Naive thymus-derived CD4-positive, alpha-beta T cell (primary cell): Measurements from ENCODE around the gene DYNLRB1. TPM values are rescaled to one million over a fixed set of nuclear protein-coding genes. Genes with fewer than 3 reads are reported as not detected.
A peak's percentile ranks its signal among the peaks of the same experiment; 100 is the strongest.

Experiments used
- ATAC-seq: fragments of 150-1000 bp; cut with Tn5 transposase; 2 replicates; pipeline ENCODE4 v1.10.0; 2021; ENCODE audit warnings: mild to moderate bottlenecking, moderate library complexity
- CTCF ChIA-PET: fragments of 350-600 bp; sonication (Branson Sonifier 250); formaldehyde crosslinking; loops from one replicate; lab custom pipeline; 2021; ENCODE audit warnings: antibody characterized with exemption; lab: Charles Lee
- POLR2A ChIA-PET: fragments of 350-600 bp; sonication (Branson Sonifier 250); formaldehyde crosslinking; loops from one replicate; lab custom pipeline; 2021; ENCODE audit warnings: antibody characterized with exemption, inconsistent platforms; lab: Charles Lee
- DNase-seq, 9 donors: peaks; one replicate each; pipeline versions ENCODE4 v3.0.0 to v3.0.0-alpha.2; 2020 to 2022; ENCODE audit warnings: mixed read lengths in 1 of 9
- H3K27ac ChIP-seq: one replicate; pipeline ENCODE4 v1.7.0; 2013; ENCODE audit warnings: mild to moderate bottlenecking, low read depth, low read length, moderate library complexity
- H3K27me3 ChIP-seq, 2 donors: one replicate each; pipeline ENCODE4 v1.7.0; 2013; ENCODE audit warnings: low read length in 2 of 2, mild to moderate bottlenecking in 2 of 2, moderate library complexity in 2 of 2; ENCODE audit not compliant: control insufficient read depth in 2 of 2, insufficient read depth in 2 of 2
- H3K36me3 ChIP-seq, 3 experiments: 1 replicate in 2 of 3; 2 replicates in 1 of 3; pipeline ENCODE4 v1.7.0; 2013; ENCODE audit warnings: low read length in 3 of 3, mild to moderate bottlenecking in 3 of 3, moderate library complexity in 1 of 3; ENCODE audit not compliant: insufficient read depth in 3 of 3, control insufficient read depth in 2 of 3
- H3K4me1 ChIP-seq, 2 donors: one replicate each; pipeline ENCODE4 v1.7.0; 2013; ENCODE audit warnings: low read length in 2 of 2, mild to moderate bottlenecking in 2 of 2, moderate library complexity in 1 of 2; ENCODE audit not compliant: control insufficient read depth in 2 of 2, insufficient read depth in 2 of 2
- H3K4me3 ChIP-seq: 2 replicates; pipeline ENCODE4 v1.7.0; 2013; ENCODE audit warnings: mild to moderate bottlenecking, low read length
- H3K9me3 ChIP-seq, 3 experiments: 1 replicate in 2 of 3; 2 replicates in 1 of 3; pipeline ENCODE4 v1.7.0; 2013; ENCODE audit warnings: low read length in 3 of 3; ENCODE audit not compliant: control insufficient read depth in 2 of 3
- H3K27ac Mint-ChIP-seq, 9 donors: one replicate each; pipeline ENCODE4 v1.8.0; 2020 to 2022; ENCODE audit warnings: mixed read lengths in 9 of 9, mild to moderate bottlenecking in 8 of 9, moderate library complexity in 5 of 9, inconsistent platforms in 2 of 9
- H3K27me3 Mint-ChIP-seq, 5 donors: one replicate each; pipeline ENCODE4 v1.8.0; 2021 to 2022; ENCODE audit warnings: mixed read lengths in 5 of 5, mild to moderate bottlenecking in 1 of 5
- H3K36me3 Mint-ChIP-seq, 5 donors: one replicate each; pipeline ENCODE4 v1.8.0; 2020 to 2022; ENCODE audit warnings: mixed read lengths in 5 of 5, mild to moderate bottlenecking in 3 of 5, inconsistent platforms in 1 of 5
- H3K4me1 Mint-ChIP-seq, 7 donors: one replicate each; pipeline ENCODE4 v1.8.0; 2020 to 2022; ENCODE audit warnings: mixed read lengths in 7 of 7, mild to moderate bottlenecking in 3 of 7, inconsistent platforms in 1 of 7
- H3K4me3 Mint-ChIP-seq, 10 donors: one replicate each; pipeline ENCODE4 v1.8.0; 2020 to 2022; ENCODE audit warnings: mild to moderate bottlenecking in 10 of 10, mixed read lengths in 10 of 10, moderate library complexity in 6 of 10, inconsistent platforms in 2 of 10
- H3K9me3 Mint-ChIP-seq, 11 donors: one replicate each; pipeline ENCODE4 v1.8.0; 2020 to 2022; ENCODE audit warnings: mixed read lengths in 11 of 11, mild to moderate bottlenecking in 4 of 11, inconsistent platforms in 1 of 11, moderate library complexity in 1 of 11
- intact Hi-C, 2 donors: fragments of 100-400 bp; cut with micrococcal nuclease; formaldehyde crosslinking; loops; one replicate each; pipeline ENCODE4 v1.15.1; 2023
- polyA plus RNA-seq, 2 donors: library from polyadenylated mRNA; unstranded; fragments of 300-500 nt; fragmentation: Illumina TruSeq; gene quantifications; one replicate each; pipeline ENCODE4 v1.2.3, GENCODE V29; 2021
- total RNA-seq, 6 experiments: library from RNA in 5 of 6; stranded (reverse) in 5 of 6; gene quantifications; 1 replicate in 5 of 6; 2 replicates in 1 of 6; pipeline ENCODE4 v1.2.3 and lab custom pipeline; 2021 to 2026

Gene DYNLRB1
- total and polyA plus RNA-seq, 7 experiments from 2014 or later, result 45.9 to 275 (median 65.9) TPM

GRCh38 chr20:34522969-34523871, 7.0 kb downstream of the DYNLRB1 start:
- Mint-ChIP-seq H3K9me3 (no peaks in the 10 kb centered on the region), H3K27me3 (no peaks in the 10 kb centered on the region), H3K4me1 (peaks cover 24 to 69% (median 47%) of the 10 kb centered on the region in 7 donors), H3K4me3 (peak overlapping the region in 2 of 10 donors; percentile 1 to 76), H3K27ac (peak overlapping the region in 5 of 9 donors; percentile 4 to 84 (median 58)), H3K36me3 (peaks cover 0 to 20% (median 10%) of the 10 kb centered on the region in 5 donors)
- intact Hi-C loops, result loop anchor here (1.0 kb wide), 2 partner anchors 211 to 333 kb away; no protein-coding TSS in a partner anchor
- CTCF ChIA-PET, result interaction anchor here (1.0 to 4.6 kb wide), 3 partner anchors 160 to 224 kb away, joined by 3 to 45 read pairs (median 4); partner anchors contain the start of gene ITCH
- H3K9me3 ChIP-seq, result no peaks in the 10 kb centered on the region
- H3K27me3 ChIP-seq, result no peaks in the 10 kb centered on the region
- H3K4me3 ChIP-seq, result no peak overlapping the region
- ATAC-seq, result peak; percentile 84
- peaks cover 7 to 15% of the 10 kb centered on the region in 2 donors for H3K4me1 ChIP-seq
- peaks cover 4 to 37% (median 8%) of the 10 kb centered on the region in 3 experiments for H3K36me3 ChIP-seq
- peak; percentile 33 to 60 (median 43) for DNase-seq
- POLR2A ChIA-PET, result interaction anchor here (1.0 kb wide), 1 partner anchor 211 kb away, joined by 3 read pairs; no protein-coding TSS in a partner anchor
- no peak overlapping the region for H3K27ac ChIP-seq

DNA sequence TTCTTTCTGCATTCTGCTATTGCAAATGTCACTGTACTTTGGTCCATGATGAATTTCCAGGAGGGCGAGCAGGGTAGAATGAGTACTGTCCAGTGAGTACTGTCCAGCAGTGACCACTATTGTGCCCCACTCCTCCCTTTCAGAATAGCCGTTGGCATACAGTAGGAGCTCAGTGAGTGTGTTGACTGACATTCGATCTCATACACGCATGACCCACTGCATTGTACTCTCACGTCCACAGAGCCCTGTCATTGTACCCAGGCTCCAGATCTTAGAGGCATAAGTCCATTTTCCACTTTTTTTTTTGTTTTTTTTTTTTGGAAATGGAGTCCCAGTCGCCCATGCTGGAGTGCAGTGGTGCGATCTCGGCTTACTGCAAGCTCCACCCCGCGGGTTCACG, 8.2 kb downstream of the DYNLRB1 start:
- ChIA-PET CTCF (interaction anchor here (1.0 to 4.6 kb wide), 2 partner anchors 211 to 245 kb away, joined by 3 to 45 read pairs; no protein-coding TSS in a partner anchor), POLR2A (no interaction called here)
- H3K27me3 Mint-ChIP-seq, result no peaks in the 10 kb centered on the region
- Histone ChIP-seq H3K27ac (no peak overlapping the region), H3K36me3 (peaks cover 7 to 46% (median 8%) of the 10 kb centered on the region in 3 experiments), H3K4me3 (no peak overlapping the region), H3K9me3 (no peaks in the 10 kb centered on the region), H3K4me1 (peaks cover 0 to 15% of the 10 kb centered on the region in 2 donors), H3K27me3 (no peaks in the 10 kb centered on the region)
- H3K27ac Mint-ChIP-seq, result peak overlapping the region in 1 of 9 donors; percentile 6
- ATAC-seq (no peak), DNase-seq (no peak)
- peaks cover 0 to 25% (median 10%) of the 10 kb centered on the region in 5 donors for H3K36me3 Mint-ChIP-seq
- peaks cover 18 to 57% (median 41%) of the 10 kb centered on the region in 7 donors for H3K4me1 Mint-ChIP-seq
- H3K4me3 Mint-ChIP-seq, result no peak overlapping the region
- no peaks in the 10 kb centered on the region for H3K9me3 Mint-ChIP-seq
- intact Hi-C loops, result no loop called here

- ATAC-seq (no peak), DNase-seq (no peak)
- no peak overlapping the region for H3K27ac ChIP-seq
- no peaks in the 10 kb centered on the region for H3K27me3 ChIP-seq
- ChIA-PET POLR2A (interaction anchor here (0.5 kb wide), 1 partner anchor 182 kb away, joined by 3 read pairs; no protein-coding TSS in a partner anchor), CTCF (interaction anchor here (0.6 to 4.6 kb wide), 2 partner anchors 65 to 212 kb away, joined by 3 to 45 read pairs; no protein-coding TSS in a partner anchor)
- no peaks in the 10 kb centered on the region for H3K9me3 ChIP-seq
- H3K27me3 Mint-ChIP-seq, result no peaks in the 10 kb centered on the region
- H3K9me3 Mint-ChIP-seq, result no peaks in the 10 kb centered on the region
- no peak overlapping the region for H3K4me3 Mint-ChIP-seq
- intact Hi-C loops, result no loop called here
- peaks cover 18 to 52% (median 33%) of the 10 kb centered on the region in 7 donors for H3K4me1 Mint-ChIP-seq
- H3K36me3 ChIP-seq, result peaks cover 7 to 54% (median 14%) of the 10 kb centered on the region in 3 experiments
- peaks cover 0 to 15% of the 10 kb centered on the region in 2 donors for H3K4me1 ChIP-seq
- peak overlapping the region in 4 of 9 donors; percentile 7 to 67 (median 28) for H3K27ac Mint-ChIP-seq
- H3K36me3 Mint-ChIP-seq, result peaks cover 0 to 25% (median 10%) of the 10 kb centered on the region in 5 donors
- H3K4me3 ChIP-seq, result no peak overlapping the region
These were observed 9.1 kb downstream of the DYNLRB1 start for GRCh38 chr20:34525342-34525708.

DNA sequence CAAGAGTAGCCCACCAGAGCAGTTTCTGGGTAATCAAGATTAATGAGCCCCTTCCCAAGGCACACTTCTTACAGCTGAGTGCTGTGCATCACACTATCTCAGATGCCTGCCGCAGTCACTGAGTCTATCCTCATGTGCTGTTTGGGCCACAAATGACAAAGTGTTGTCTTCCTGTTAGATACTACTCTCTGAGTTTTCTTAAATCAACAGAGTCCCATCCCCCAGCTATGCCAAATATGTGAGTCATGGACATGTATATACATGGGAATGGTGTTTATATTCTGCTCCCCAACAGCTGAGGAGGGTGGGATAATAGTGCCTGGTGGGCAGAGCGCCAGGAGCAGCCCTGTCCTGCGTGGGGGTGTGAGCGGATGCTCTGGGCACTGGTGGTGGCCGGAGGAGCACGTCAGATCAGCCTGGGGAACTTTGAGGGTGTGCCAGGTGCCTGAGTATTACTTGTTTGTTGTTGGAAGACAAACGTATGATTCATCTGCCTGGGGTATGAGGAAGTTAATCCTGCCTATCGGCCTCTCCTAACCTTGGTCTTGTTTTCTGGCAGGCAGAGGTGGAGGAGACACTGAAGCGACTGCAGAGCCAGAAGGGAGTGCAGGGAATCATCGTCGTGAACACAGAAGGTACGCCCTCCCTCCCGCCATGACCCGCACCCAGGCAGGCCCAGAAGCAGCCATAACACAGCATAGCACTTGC, 9.6 kb downstream of the DYNLRB1 start:
- no peak overlapping the region for H3K27ac ChIP-seq
- ChIA-PET POLR2A (no interaction called here), CTCF (interaction anchor here (0.6 to 4.6 kb wide), 2 partner anchors 66 to 213 kb away, joined by 3 to 45 read pairs; no protein-coding TSS in a partner anchor)
- no peak overlapping the region for H3K4me3 Mint-ChIP-seq
- intact Hi-C loops, result no loop called here
- no peaks in the 10 kb centered on the region for H3K9me3 ChIP-seq
- H3K36me3 ChIP-seq, result peaks cover 7 to 60% (median 15%) of the 10 kb centered on the region in 3 experiments
- H3K4me3 ChIP-seq, result no peak overlapping the region
- DNase-seq (peak in 1 of 9 donors; percentile 9), ATAC-seq (no peak)
- peak overlapping the region in 4 of 9 donors; percentile 17 to 43 (median 39) for H3K27ac Mint-ChIP-seq
- H3K27me3 Mint-ChIP-seq, result no peaks in the 10 kb centered on the region
- H3K36me3 Mint-ChIP-seq, result peaks cover 0 to 29% (median 10%) of the 10 kb centered on the region in 5 donors
- no peaks in the 10 kb centered on the region for H3K27me3 ChIP-seq
- peaks cover 0 to 15% of the 10 kb centered on the region in 2 donors for H3K4me1 ChIP-seq
- H3K9me3 Mint-ChIP-seq, result no peaks in the 10 kb centered on the region
- peaks cover 20 to 54% (median 33%) of the 10 kb centered on the region in 7 donors for H3K4me1 Mint-ChIP-seq

- H3K9me3 Mint-ChIP-seq, result no peaks in the 10 kb centered on the region
- Histone ChIP-seq H3K4me1 (peaks cover 0 to 12% of the 10 kb centered on the region in 2 donors), H3K4me3 (no peak overlapping the region), H3K27ac (no peak overlapping the region), H3K36me3 (peaks cover 7 to 66% (median 15%) of the 10 kb centered on the region in 3 experiments), H3K27me3 (no peaks in the 10 kb centered on the region), H3K9me3 (no peaks in the 10 kb centered on the region)
- CTCF ChIA-PET, result no interaction called here
- DNase-seq, result no peak
- H3K4me1 Mint-ChIP-seq, result peaks cover 20 to 53% (median 32%) of the 10 kb centered on the region in 7 donors
- no peaks in the 10 kb centered on the region for H3K27me3 Mint-ChIP-seq
- H3K4me3 Mint-ChIP-seq, result no peak overlapping the region
- POLR2A ChIA-PET, result interaction anchor here (0.5 kb wide), 1 partner anchor 38 kb away, joined by 4 read pairs; no protein-coding TSS in a partner anchor
- H3K36me3 Mint-ChIP-seq, result peaks cover 0 to 29% (median 10%) of the 10 kb centered on the region in 5 donors
- peak overlapping the region in 1 of 9 donors; percentile 75 for H3K27ac Mint-ChIP-seq
- intact Hi-C loops, result no loop called here
- no peak for ATAC-seq
These were observed 10.2 kb downstream of the DYNLRB1 start for GRCh38 chr20:34526466-34526865.

- H3K4me3 Mint-ChIP-seq, result no peak overlapping the region
- no peaks in the 10 kb centered on the region for H3K27me3 Mint-ChIP-seq
- no peak overlapping the region for H3K27ac ChIP-seq
- no peaks in the 10 kb centered on the region for H3K9me3 ChIP-seq
- DNase-seq, result no peak
- POLR2A ChIA-PET, result interaction anchor here (0.5 kb wide), 1 partner anchor 38 kb away, joined by 4 read pairs; no protein-coding TSS in a partner anchor
- peaks cover 0 to 7% of the 10 kb centered on the region in 2 donors for H3K4me1 ChIP-seq
- CTCF ChIA-PET, result no interaction called here
- no peak for ATAC-seq
- no peaks in the 10 kb centered on the region for H3K9me3 Mint-ChIP-seq
- H3K27me3 ChIP-seq, result no peaks in the 10 kb centered on the region
- peak overlapping the region in 1 of 9 donors; percentile 75 for H3K27ac Mint-ChIP-seq
- peaks cover 0 to 28% (median 9%) of the 10 kb centered on the region in 5 donors for H3K36me3 Mint-ChIP-seq
- H3K36me3 ChIP-seq, result peaks cover 7 to 71% (median 15%) of the 10 kb centered on the region in 3 experiments
- intact Hi-C loops, result no loop called here
- H3K4me1 Mint-ChIP-seq, result peaks cover 20 to 50% (median 30%) of the 10 kb centered on the region in 7 donors
- H3K4me3 ChIP-seq, result no peak overlapping the region
These were observed 10.8 kb downstream of the DYNLRB1 start for GRCh38 chr20:34527016-34527415.
